Measurements from ENCODE around the gene DOCK7. TPM values are rescaled to one million over a fixed set of nuclear protein-coding genes. Genes with fewer than 3 reads are reported as not detected.

DOCK7 gene
- total RNA-seq, 2 donors from 2014 or later: 7.6 to 10.7 TPM

DNA sequence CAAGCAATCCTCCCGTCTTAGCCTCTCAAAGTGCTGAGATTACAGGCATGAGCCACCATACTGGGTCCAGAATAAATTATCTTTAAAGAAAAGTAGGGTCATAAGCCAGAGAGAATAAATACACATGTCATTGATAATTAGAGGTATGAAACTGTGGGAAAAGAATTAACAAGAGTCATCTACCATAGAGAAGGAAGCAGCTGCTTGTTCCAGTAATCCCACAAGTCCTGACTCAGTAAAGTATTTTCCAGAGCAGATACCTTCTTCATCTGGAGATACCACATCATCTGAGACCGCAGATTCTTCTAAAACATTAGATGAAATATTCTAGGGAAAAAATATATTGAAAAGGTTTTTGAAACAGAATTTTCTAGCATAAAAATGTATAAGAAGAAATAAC is 195.7 kb downstream of the DOCK7 start:
- H3K4me3 Mint-ChIP-seq: no peak overlapping the region
- H3K27ac Mint-ChIP-seq: no peak overlapping the region
- H3K4me1 Mint-ChIP-seq (ENCODE audit: low read depth): no peaks in the 10 kb centered on the region
- no peaks in the 10 kb centered on the region for H3K9me3 Mint-ChIP-seq
- no peaks in the 10 kb centered on the region for H3K36me3 Mint-ChIP-seq (ENCODE audit: insufficient read depth in 2 of 2)
- DNase-seq (no peak), ATAC-seq (replicated peaks in 1 of 2) (no peak)
- H3K27me3 Mint-ChIP-seq (ENCODE audit: low read depth): no peaks in the 10 kb centered on the region

GRCh38 chr1:62487956-62488355 is 200.2 kb downstream of the DOCK7 start:
- no peaks in the 10 kb centered on the region for H3K9me3 Mint-ChIP-seq
- ATAC-seq (replicated peaks in 1 of 2): no peak
- H3K27me3 Mint-ChIP-seq (ENCODE audit: low read depth): no peaks in the 10 kb centered on the region
- DNase-seq: no peak
- H3K4me1 Mint-ChIP-seq (ENCODE audit: low read depth): no peaks in the 10 kb centered on the region
- H3K36me3 Mint-ChIP-seq (ENCODE audit: insufficient read depth in 2 of 2): no peaks in the 10 kb centered on the region
- no peak overlapping the region for H3K4me3 Mint-ChIP-seq
- no peak overlapping the region for H3K27ac Mint-ChIP-seq

DNA sequence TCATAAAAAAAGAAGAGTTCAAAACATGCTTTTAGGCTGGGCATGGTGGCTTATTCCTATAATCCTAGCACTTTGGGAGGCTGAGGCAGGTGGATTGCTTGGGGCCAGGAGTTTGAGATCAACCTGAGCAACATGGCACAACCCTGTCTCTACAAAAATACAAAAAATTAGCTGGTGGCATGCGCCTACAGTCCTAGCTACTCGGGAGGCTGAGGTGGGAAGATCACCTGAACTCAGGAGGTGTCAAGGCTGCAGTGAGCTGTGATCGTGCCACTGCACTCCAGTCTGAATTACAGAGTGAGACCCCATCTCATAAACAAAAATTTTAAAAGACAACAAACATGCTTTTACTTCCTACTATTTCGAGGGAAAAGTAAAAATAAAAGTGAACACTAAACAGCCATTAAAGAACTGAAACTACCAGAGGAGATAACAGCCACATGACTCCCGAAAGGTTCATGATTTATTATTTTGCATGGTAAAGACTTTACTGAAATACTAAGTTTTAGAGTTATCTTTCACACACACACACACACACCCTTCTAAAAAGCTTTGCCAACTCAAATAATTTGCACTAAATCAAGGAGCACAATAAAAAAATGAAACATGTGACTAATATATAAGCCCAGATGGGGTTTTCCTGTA is 203.2 kb downstream of the DOCK7 start:
- Mint-ChIP-seq H3K27me3 (ENCODE audit: low read depth) (no peaks in the 10 kb centered on the region), H3K4me1 (ENCODE audit: low read depth) (no peaks in the 10 kb centered on the region), H3K36me3 (ENCODE audit: insufficient read depth in 2 of 2) (no peaks in the 10 kb centered on the region), H3K9me3 (no peaks in the 10 kb centered on the region), H3K4me3 (no peak overlapping the region), H3K27ac (no peak overlapping the region)
- ATAC-seq (replicated peaks in 1 of 2) (no peak), DNase-seq (no peak)

- ATAC-seq (replicated peaks in 1 of 2): no peak
- Mint-ChIP-seq H3K27ac (no peak overlapping the region), H3K27me3 (ENCODE audit: low read depth) (no peaks in the 10 kb centered on the region), H3K4me1 (ENCODE audit: low read depth) (no peaks in the 10 kb centered on the region), H3K36me3 (ENCODE audit: insufficient read depth in 2 of 2) (no peaks in the 10 kb centered on the region), H3K9me3 (no peaks in the 10 kb centered on the region), H3K4me3 (no peak overlapping the region)
- no peak for DNase-seq
Measured at GRCh38 chr1:62481681-62482080, 206.5 kb downstream of the DOCK7 start.

- no peaks in the 10 kb centered on the region for H3K36me3 Mint-ChIP-seq (ENCODE audit: insufficient read depth in 2 of 2)
- no peaks in the 10 kb centered on the region for H3K4me1 Mint-ChIP-seq (ENCODE audit: low read depth)
- no peaks in the 10 kb centered on the region for H3K9me3 Mint-ChIP-seq
- no peak overlapping the region for H3K4me3 Mint-ChIP-seq
- ATAC-seq (replicated peaks in 1 of 2) (no peak), DNase-seq (no peak)
- H3K27me3 Mint-ChIP-seq (ENCODE audit: low read depth): no peaks in the 10 kb centered on the region
- no peak overlapping the region for H3K27ac Mint-ChIP-seq
Measured at GRCh38 chr1:62476525-62477219, 211.5 kb downstream of the DOCK7 start.

GRCh38 chr1:62467092-62467491 is 221.1 kb downstream of the DOCK7 start:
- H3K9me3 Mint-ChIP-seq: peaks cover 0 to 5% of the 10 kb centered on the region in 2 donors
- H3K36me3 Mint-ChIP-seq (ENCODE audit: insufficient read depth in 2 of 2): peaks cover 5 to 8% of the 10 kb centered on the region in 2 donors
- DNase-seq: no peak
- no peak overlapping the region for H3K4me3 Mint-ChIP-seq
- no peak overlapping the region for H3K27ac Mint-ChIP-seq
- no peak for ATAC-seq (replicated peaks in 1 of 2)
- no peaks in the 10 kb centered on the region for H3K4me1 Mint-ChIP-seq (ENCODE audit: low read depth)
- H3K27me3 Mint-ChIP-seq (ENCODE audit: low read depth): no peaks in the 10 kb centered on the region

- Mint-ChIP-seq H3K27me3 (ENCODE audit: low read depth) (no peaks in the 10 kb centered on the region), H3K9me3 (no peaks in the 10 kb centered on the region), H3K4me1 (ENCODE audit: low read depth) (no peaks in the 10 kb centered on the region), H3K27ac (no peak overlapping the region), H3K4me3 (no peak overlapping the region), H3K36me3 (ENCODE audit: insufficient read depth in 2 of 2) (peaks cover 0 to 3% of the 10 kb centered on the region in 2 donors)
- ATAC-seq (replicated peaks in 1 of 2) (no peak), DNase-seq (no peak)
Measured at GRCh38 chr1:62462370-62462769, 225.8 kb downstream of the DOCK7 start.

DNA sequence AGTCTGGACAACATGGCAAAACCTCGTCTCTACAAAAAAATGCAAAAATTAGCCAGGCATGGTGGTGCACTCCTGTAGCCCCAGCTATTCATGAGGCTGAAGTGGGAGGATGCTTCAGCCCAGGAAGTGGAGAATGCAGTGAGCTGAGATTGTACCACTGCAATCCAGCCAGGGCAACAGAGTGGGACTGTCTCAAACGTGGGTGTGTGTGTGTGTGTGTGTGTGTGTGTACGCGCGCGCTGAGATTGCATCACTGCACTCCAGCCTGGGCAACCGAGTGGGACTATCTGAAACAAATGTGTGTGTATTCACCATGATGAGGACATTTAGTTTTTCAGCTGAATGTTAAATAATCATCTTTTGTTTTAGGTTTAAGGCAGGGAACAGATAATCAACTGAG is 230.2 kb downstream of the DOCK7 start:
- Mint-ChIP-seq H3K4me3 (no peak overlapping the region), H3K27me3 (ENCODE audit: low read depth) (no peaks in the 10 kb centered on the region), H3K27ac (no peak overlapping the region), H3K4me1 (ENCODE audit: low read depth) (no peaks in the 10 kb centered on the region), H3K36me3 (ENCODE audit: insufficient read depth in 2 of 2) (peaks cover 2% of the 10 kb centered on the region in 2 donors), H3K9me3 (no peaks in the 10 kb centered on the region)
- DNase-seq (no peak), ATAC-seq (replicated peaks in 1 of 2) (peak; percentile 13 to 25)

DNA sequence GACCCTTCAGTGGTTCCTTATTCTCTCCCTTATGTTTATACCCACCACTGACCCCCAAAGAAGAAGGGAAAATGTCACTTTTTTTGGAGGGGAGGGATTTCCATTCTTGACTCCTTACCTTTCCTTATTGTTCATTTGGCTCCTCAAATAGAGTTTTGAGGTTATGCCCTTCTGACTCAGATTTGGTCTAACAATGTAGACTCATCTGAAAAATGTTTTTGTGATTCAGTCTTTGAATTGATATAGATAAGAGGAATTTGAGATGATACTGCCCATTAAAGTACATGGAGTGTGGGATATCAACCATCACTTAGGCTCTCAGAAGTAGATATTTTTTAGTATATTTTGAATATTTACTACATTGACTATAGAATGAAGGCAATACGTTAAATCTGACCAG is 235.2 kb downstream of the DOCK7 start:
- no peak overlapping the region for H3K4me3 Mint-ChIP-seq

GRCh38 chr1:62450301-62450700 is 237.9 kb downstream of the DOCK7 start:
- Mint-ChIP-seq H3K4me1 (ENCODE audit: low read depth) (peaks cover 18% of the 10 kb centered on the region), H3K27ac (no peak overlapping the region), H3K36me3 (ENCODE audit: insufficient read depth in 2 of 2) (peaks cover 11 to 41% of the 10 kb centered on the region in 2 donors), H3K4me3 (no peak overlapping the region), H3K9me3 (no peaks in the 10 kb centered on the region), H3K27me3 (ENCODE audit: low read depth) (no peaks in the 10 kb centered on the region)
- DNase-seq: no peak
- no peak for ATAC-seq (replicated peaks in 1 of 2)

More for the DNA sequence above, 235.2 kb downstream of the DOCK7 start:
- DNase-seq: no peak
- H3K4me1 Mint-ChIP-seq (ENCODE audit: low read depth): peaks cover 7% of the 10 kb centered on the region
- H3K9me3 Mint-ChIP-seq: no peaks in the 10 kb centered on the region
- peak in 1 of 2 donors; percentile 60 for ATAC-seq (replicated peaks in 1 of 2)
- peaks cover 9 to 25% of the 10 kb centered on the region in 2 donors for H3K36me3 Mint-ChIP-seq (ENCODE audit: insufficient read depth in 2 of 2)
- no peak overlapping the region for H3K27ac Mint-ChIP-seq
- H3K27me3 Mint-ChIP-seq (ENCODE audit: low read depth): no peaks in the 10 kb centered on the region

DNA sequence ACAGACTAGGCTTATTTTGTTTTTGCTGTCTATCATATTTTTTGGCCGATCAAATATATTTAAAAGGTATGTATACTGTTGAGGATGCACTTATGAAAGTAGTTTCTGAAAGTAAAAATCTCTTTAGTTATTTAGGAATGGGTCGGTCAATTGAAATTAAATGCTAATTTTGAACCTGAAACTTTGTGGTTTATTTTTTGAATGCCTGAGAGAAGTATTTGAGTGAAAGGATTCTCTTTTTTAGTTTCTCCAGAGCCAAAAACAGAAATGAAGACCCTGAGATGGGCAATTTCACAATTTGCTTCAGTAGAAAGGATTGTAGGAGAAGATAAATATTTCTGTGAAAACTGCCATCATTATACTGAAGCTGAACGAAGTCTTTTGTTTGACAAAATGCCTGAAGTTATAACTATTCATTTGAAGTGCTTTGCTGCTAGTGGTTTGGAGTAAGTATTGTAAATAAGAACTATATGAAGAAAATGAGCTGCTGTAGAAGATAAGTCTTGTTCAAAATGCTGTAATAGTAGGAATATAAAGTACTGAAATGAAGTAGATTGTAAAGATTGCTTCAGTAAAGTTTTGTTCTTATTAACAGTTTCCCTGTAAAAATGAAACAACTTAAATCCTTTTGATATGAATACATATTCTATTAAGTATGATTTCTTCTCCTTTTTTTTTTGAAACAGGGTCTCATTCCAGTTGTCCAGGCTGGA is 239.8 kb downstream of the DOCK7 start:
- H3K27ac Mint-ChIP-seq: peak overlapping the region; percentile 91
- H3K36me3 Mint-ChIP-seq (ENCODE audit: insufficient read depth in 2 of 2): peaks cover 15 to 50% of the 10 kb centered on the region in 2 donors
- H3K9me3 Mint-ChIP-seq: no peaks in the 10 kb centered on the region
- peak overlapping the region in 1 of 2 donors; percentile 51 for H3K4me3 Mint-ChIP-seq
- peaks cover 23% of the 10 kb centered on the region for H3K4me1 Mint-ChIP-seq (ENCODE audit: low read depth)
- DNase-seq: no peak
- no peaks in the 10 kb centered on the region for H3K27me3 Mint-ChIP-seq (ENCODE audit: low read depth)
- peak; percentile 29 to 41 for ATAC-seq (replicated peaks in 1 of 2)

DNA sequence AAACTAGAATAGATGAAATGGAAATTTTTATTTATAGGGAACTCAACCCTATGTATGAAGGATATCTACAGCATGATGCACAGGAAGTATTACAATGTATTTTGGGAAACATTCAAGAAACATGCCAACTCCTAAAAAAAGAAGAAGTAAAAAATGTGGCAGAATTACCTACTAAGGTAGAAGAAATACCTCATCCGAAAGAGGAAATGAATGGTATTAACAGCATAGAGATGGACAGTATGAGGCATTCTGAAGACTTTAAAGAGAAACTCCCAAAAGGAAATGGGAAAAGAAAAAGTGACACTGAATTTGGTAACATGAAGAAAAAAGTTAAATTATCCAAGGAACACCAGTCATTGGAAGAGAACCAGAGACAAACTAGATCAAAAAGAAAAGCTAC is 243.5 kb downstream of the DOCK7 start:
- Mint-ChIP-seq H3K4me3 (no peak overlapping the region), H3K27ac (peak overlapping the region; percentile 72), H3K27me3 (ENCODE audit: low read depth) (no peaks in the 10 kb centered on the region), H3K9me3 (no peaks in the 10 kb centered on the region), H3K36me3 (ENCODE audit: insufficient read depth in 2 of 2) (peaks cover 11 to 53% of the 10 kb centered on the region in 2 donors), H3K4me1 (ENCODE audit: low read depth) (peaks cover 48% of the 10 kb centered on the region)
- ATAC-seq (replicated peaks in 1 of 2) (no peak), DNase-seq (no peak)

DNA sequence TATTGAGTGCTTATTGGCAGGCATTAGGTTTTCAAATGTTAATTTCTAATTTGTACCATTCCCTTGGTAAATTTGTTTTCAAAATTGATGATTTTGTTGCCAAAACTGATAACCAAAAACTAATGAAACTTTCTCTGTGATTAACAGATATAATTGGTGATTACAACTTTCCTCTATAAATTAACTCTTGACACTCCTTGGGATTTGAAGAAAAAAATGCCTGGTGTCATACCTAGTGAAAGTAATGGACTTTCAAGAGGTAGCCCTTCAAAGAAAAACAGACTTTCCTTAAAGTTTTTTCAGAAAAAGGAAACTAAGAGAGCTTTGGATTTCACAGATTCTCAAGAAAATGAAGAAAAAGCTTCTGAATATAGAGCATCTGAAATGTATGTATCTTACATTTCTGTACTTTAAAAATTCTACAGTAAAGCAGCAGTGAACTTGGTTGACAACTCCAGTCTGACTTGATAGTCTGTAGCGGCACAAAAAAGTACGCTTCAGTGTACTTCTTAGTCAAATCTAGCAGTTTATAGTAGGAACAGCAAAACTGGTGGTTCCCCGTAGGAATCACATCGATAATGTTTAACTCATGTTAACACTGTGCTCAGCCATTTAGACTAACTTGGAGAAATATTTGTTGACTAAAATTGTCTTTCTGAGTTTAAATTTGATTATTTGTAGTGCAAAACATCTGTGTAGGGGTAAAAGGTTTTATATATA is 248.4 kb downstream of the DOCK7 start:
- Mint-ChIP-seq H3K9me3 (peaks cover 2 to 3% of the 10 kb centered on the region in 2 donors), H3K27ac (peak overlapping the region; percentile 83), H3K4me1 (ENCODE audit: low read depth) (peaks cover 56% of the 10 kb centered on the region), H3K4me3 (peak overlapping the region; percentile 93), H3K36me3 (ENCODE audit: insufficient read depth in 2 of 2) (peaks cover 13 to 39% of the 10 kb centered on the region in 2 donors), H3K27me3 (ENCODE audit: low read depth) (no peaks in the 10 kb centered on the region)
- ATAC-seq (replicated peaks in 1 of 2) (no peak), DNase-seq (peak in 1 of 2 donors; percentile 14)
